H9 (cell line): ENCODE results near the gene CALCR. TPM values are rescaled to one million over a fixed set of nuclear protein-coding genes. Genes with fewer than 3 reads are reported as not detected.

Experiments
- DNase-seq: peaks from one replicate; pipeline ENCODE4 v3.0.0-alpha.2; 2017
- H2AFZ ChIP-seq: one replicate; pipeline ENCODE4 v1.6.1; 2013; ENCODE audit warnings: mild to moderate bottlenecking, low read length, control low read depth, moderate library complexity
- H2AK5ac ChIP-seq: 2 replicates; pipeline ENCODE4 v1.6.1; 2013; ENCODE audit warnings: low read length, control low read depth, mixed read lengths; ENCODE audit not compliant: insufficient read length
- H2BK120ac ChIP-seq: one replicate; pipeline ENCODE4 v1.6.1; 2013; ENCODE audit warnings: low read depth, mild to moderate bottlenecking, low read length, control low read depth, inconsistent platforms; ENCODE audit not compliant: poor library complexity, severe bottlenecking
- H2BK12ac ChIP-seq: 2 replicates; pipeline ENCODE4 v1.6.1; 2013; ENCODE audit warnings: low read length, control low read depth, mixed read lengths, low read depth; ENCODE audit not compliant: insufficient read length
- H2BK15ac ChIP-seq: 2 replicates; pipeline ENCODE4 v1.6.1; 2013; ENCODE audit warnings: low read depth, low read length, control low read depth
- H2BK20ac ChIP-seq: one replicate; pipeline ENCODE4 v1.6.1; 2013; ENCODE audit warnings: low read depth, mild to moderate bottlenecking, low read length, control low read depth, inconsistent platforms; ENCODE audit not compliant: poor library complexity, severe bottlenecking
- H2BK5ac ChIP-seq: 2 replicates; pipeline ENCODE4 v1.6.1; 2013; ENCODE audit warnings: low read length, control low read depth, mixed read lengths; ENCODE audit not compliant: insufficient read length
- H3K14ac ChIP-seq: 2 replicates; pipeline ENCODE4 v1.6.1; 2013; ENCODE audit warnings: low read length, control low read depth; ENCODE audit not compliant: insufficient read depth
- H3K18ac ChIP-seq: 2 replicates; pipeline ENCODE4 v1.6.1; 2013; ENCODE audit warnings: low read depth, mild to moderate bottlenecking, mixed read lengths, low read length, control low read depth; ENCODE audit not compliant: insufficient read length
- H3K23ac ChIP-seq: 2 replicates; pipeline ENCODE4 v1.6.1; 2013; ENCODE audit warnings: low read length, control low read depth, mixed read lengths, low read depth; ENCODE audit not compliant: insufficient read length
- H3K23me2 ChIP-seq: 2 replicates; pipeline ENCODE4 v1.6.1; 2013; ENCODE audit warnings: low read depth, mild to moderate bottlenecking, mixed read lengths, low read length, control low read depth; ENCODE audit not compliant: insufficient read length, poor library complexity, severe bottlenecking
- H3K27ac ChIP-seq: 2 replicates; pipeline ENCODE4 v1.5.1; 2013; ENCODE audit warnings: low read length, control low read depth, mixed read lengths, low read depth; ENCODE audit not compliant: insufficient read length
- H3K27me3 ChIP-seq: 2 replicates; pipeline ENCODE4 v1.6.1; 2013; ENCODE audit warnings: low read length, control low read depth, inconsistent platforms; ENCODE audit not compliant: insufficient read depth
- H3K4ac ChIP-seq: 2 replicates; pipeline ENCODE4 v1.6.1; 2013; ENCODE audit warnings: low read depth, mild to moderate bottlenecking, control low read depth, inconsistent platforms, low read length, moderate library complexity
- H3K4me1 ChIP-seq: 2 replicates; pipeline ENCODE4 v1.6.1; 2013; ENCODE audit warnings: low read length, control low read depth, inconsistent platforms; ENCODE audit not compliant: insufficient read depth
- H3K4me2 ChIP-seq: 2 replicates; pipeline ENCODE4 v1.6.1; 2013; ENCODE audit warnings: low read length, control low read depth, mixed read lengths; ENCODE audit not compliant: insufficient read length, insufficient read depth
- H3K56ac ChIP-seq: 2 replicates; pipeline ENCODE4 v1.6.1; 2013; ENCODE audit warnings: low read depth, mild to moderate bottlenecking, mixed read lengths, low read length, control low read depth; ENCODE audit not compliant: insufficient read length
- H3K79me1 ChIP-seq: 2 replicates; pipeline ENCODE4 v1.6.1; 2013; ENCODE audit warnings: low read depth, mild to moderate bottlenecking, moderate library complexity, low read length, control low read depth, inconsistent platforms; ENCODE audit not compliant: insufficient read depth, poor library complexity, severe bottlenecking
- H3K79me2 ChIP-seq: 2 replicates; pipeline ENCODE4 v1.6.1; 2013; ENCODE audit warnings: low read length, control low read depth, inconsistent platforms; ENCODE audit not compliant: insufficient read depth
- H3K9ac ChIP-seq: 2 replicates; pipeline ENCODE4 v1.6.1; 2013; ENCODE audit warnings: low read length, control low read depth, mixed read lengths; ENCODE audit not compliant: insufficient read length; ENCODE audit errors: extremely low read depth
- H3K9me3 ChIP-seq: one replicate; pipeline ENCODE4 v1.6.1; 2013; ENCODE audit warnings: low read depth, low read length, inconsistent platforms; ENCODE audit not compliant: control insufficient read depth
- H3T11ph ChIP-seq: one replicate; pipeline ENCODE4 v1.6.1; 2013; ENCODE audit warnings: mild to moderate bottlenecking, low read length, control low read depth, inconsistent platforms
- H4K20me1 ChIP-seq: one replicate; pipeline ENCODE4 v1.6.1; 2013; ENCODE audit not compliant: control insufficient read depth, insufficient read length, insufficient read depth
- H4K5ac ChIP-seq: 2 replicates; pipeline ENCODE4 v1.6.1; 2013; ENCODE audit warnings: low read depth, mild to moderate bottlenecking, mixed read lengths, low read length, control low read depth; ENCODE audit not compliant: insufficient read length
- H4K8ac ChIP-seq: replicated peaks from 2 replicates; pipeline ENCODE4 v1.6.1; 2013; ENCODE audit warnings: low read length, control low read depth, mixed read lengths, low read depth; ENCODE audit not compliant: insufficient read length
- H4K91ac ChIP-seq: 2 replicates; pipeline ENCODE4 v1.6.1; 2013; ENCODE audit warnings: low read depth, mild to moderate bottlenecking, moderate library complexity, mixed read lengths, low read length, control low read depth; ENCODE audit not compliant: insufficient read length
- H3K27ac Mint-ChIP-seq, 3 experiments: 2 replicates in 2 of 3; 3 replicates in 1 of 3; pipeline ENCODE4 v1.8.0; 2020 to 2021; ENCODE audit warnings: mixed read lengths in 3 of 3, mild to moderate bottlenecking in 1 of 3, moderate library complexity in 1 of 3
- H3K27me3 Mint-ChIP-seq: 2 replicates; pipeline ENCODE4 v1.8.0; 2021; ENCODE audit warnings: low read depth, mild to moderate bottlenecking, moderate library complexity, mixed read lengths
- H3K36me3 Mint-ChIP-seq, 3 experiments: 2 replicates in 2 of 3; 3 replicates in 1 of 3; pipeline ENCODE4 v1.8.0; 2020 to 2021; ENCODE audit warnings: low read depth in 3 of 3, mixed read lengths in 3 of 3; ENCODE audit not compliant: insufficient read depth in 1 of 3
- H3K4me1 Mint-ChIP-seq, 2 experiments: 2 replicates each; pipeline ENCODE4 v1.8.0; 2020; ENCODE audit warnings: mixed read lengths in 2 of 2
- H3K4me3 Mint-ChIP-seq, 2 experiments: 2 replicates in 1 of 2; 3 replicates in 1 of 2; pipeline ENCODE4 v1.8.0; 2020 to 2021; ENCODE audit warnings: mild to moderate bottlenecking in 2 of 2, mixed read lengths in 2 of 2, moderate library complexity in 1 of 2
- H3K9me3 Mint-ChIP-seq, 2 experiments: 2 replicates in 1 of 2; 3 replicates in 1 of 2; pipeline ENCODE4 v1.8.0; 2020; ENCODE audit warnings: mild to moderate bottlenecking in 2 of 2, mixed read lengths in 2 of 2, moderate library complexity in 1 of 2
- WGBS: extraction: QIAGEN DNeasy Blood & Tissue Kit; methylation state at CpG from one replicate; pipeline ENCODE4 v1.1.7; 2013; ENCODE audit warnings: missing lambda C conversion rate, low lambda C conversion rate, mixed read lengths; ENCODE audit not compliant: insufficient read length; ENCODE audit errors: extremely low coverage; 5-methylcytosine and 5-hydroxymethylcytosine counted together
- total RNA-seq: library from RNA; stranded (reverse); gene quantifications from 2 replicates; pipeline ENCODE4 v1.2.1, GENCODE V29; 2021
- TF ChIP-seq, protein P1 (sequence below): fragments of 200-600 bp; sonication (generic); conservative IDR thresholded peaks from 3 replicates; pipeline ENCODE4 v1.8.0; 2021; ENCODE audit warnings: antibody characterized with exemption, mild to moderate bottlenecking

Gene CALCR
- total RNA-seq, 1 experiment from 2014 or later, result 0.52 TPM

DNA sequence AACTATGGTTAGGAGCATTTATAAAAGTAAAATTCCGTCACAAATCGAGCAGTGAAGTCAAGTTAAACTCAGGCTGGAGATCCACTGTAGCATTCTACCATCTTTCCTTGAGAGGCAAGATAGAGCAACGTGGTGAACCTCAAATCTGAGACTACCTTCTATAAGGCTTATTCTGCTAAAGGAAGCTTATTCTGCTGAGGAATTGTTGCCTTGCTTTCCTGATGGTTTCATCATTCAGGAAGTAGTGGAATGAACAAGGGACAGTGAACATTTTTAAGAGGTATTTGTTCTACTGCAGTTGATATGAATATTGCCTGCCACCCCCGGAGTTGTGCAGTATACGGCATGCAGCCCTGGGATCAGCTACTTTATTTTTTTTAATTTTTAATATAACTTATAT lies 171.6 kb downstream of the CALCR start:
- Mint-ChIP-seq H3K4me3 (no peak overlapping the region), H3K27me3 (no peaks in the 10 kb centered on the region), H3K27ac (no peak overlapping the region), H3K9me3 (peaks cover 20 to 29% of the 10 kb centered on the region in 2 experiments; a peak in 4 of 5 replicates), H3K36me3 (peaks cover 12 to 28% (median 14%) of the 10 kb centered on the region in 3 experiments), H3K4me1 (no peaks in the 10 kb centered on the region; a peak in 1 of 4 replicates)
- Histone ChIP-seq H2BK120ac (no peak overlapping the region), H3K56ac (no peak overlapping the region), H3K4me2 (no peak overlapping the region), H2BK20ac (no peak overlapping the region), H3T11ph (no peak overlapping the region), H3K23me2 (no peaks in the 10 kb centered on the region), H3K14ac (no peak overlapping the region), H4K91ac (no peak overlapping the region), H3K79me1 (no peaks in the 10 kb centered on the region), H2BK15ac (no peak overlapping the region), H3K27me3 (no peaks in the 10 kb centered on the region; the same call in 1 of the 2 replicates), H2AK5ac (no peak overlapping the region), H3K79me2 (no peaks in the 10 kb centered on the region), H2BK12ac (no peak overlapping the region), H2BK5ac (no peak overlapping the region), H4K8ac (no peak overlapping the region), H3K9ac (no peak overlapping the region), H2AFZ (no peak overlapping the region), H3K18ac (no peak overlapping the region), H3K23ac (no peak overlapping the region), H4K20me1 (no peaks in the 10 kb centered on the region), H4K5ac (no peak overlapping the region), H3K9me3 (no peaks in the 10 kb centered on the region), H3K4me1 (0 out of 2 replicates have a peak, but pooled peaks cover 3% of the 10 kb centered on the region), H3K4ac (no peak overlapping the region), H3K27ac (no peak overlapping the region)
- no peak for DNase-seq
- WGBS, result no CpG with 5 or more reads among the region's 5 CpGs
- TF ChIP-seq, protein P1, sequence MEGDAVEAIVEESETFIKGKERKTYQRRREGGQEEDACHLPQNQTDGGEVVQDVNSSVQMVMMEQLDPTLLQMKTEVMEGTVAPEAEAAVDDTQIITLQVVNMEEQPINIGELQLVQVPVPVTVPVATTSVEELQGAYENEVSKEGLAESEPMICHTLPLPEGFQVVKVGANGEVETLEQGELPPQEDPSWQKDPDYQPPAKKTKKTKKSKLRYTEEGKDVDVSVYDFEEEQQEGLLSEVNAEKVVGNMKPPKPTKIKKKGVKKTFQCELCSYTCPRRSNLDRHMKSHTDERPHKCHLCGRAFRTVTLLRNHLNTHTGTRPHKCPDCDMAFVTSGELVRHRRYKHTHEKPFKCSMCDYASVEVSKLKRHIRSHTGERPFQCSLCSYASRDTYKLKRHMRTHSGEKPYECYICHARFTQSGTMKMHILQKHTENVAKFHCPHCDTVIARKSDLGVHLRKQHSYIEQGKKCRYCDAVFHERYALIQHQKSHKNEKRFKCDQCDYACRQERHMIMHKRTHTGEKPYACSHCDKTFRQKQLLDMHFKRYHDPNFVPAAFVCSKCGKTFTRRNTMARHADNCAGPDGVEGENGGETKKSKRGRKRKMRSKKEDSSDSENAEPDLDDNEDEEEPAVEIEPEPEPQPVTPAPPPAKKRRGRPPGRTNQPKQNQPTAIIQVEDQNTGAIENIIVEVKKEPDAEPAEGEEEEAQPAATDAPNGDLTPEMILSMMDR, result no peak
